Endothelial cell of umbilical vein (primary cell): ENCODE measurements around the gene DIP2C. TPM values are rescaled to one million over a fixed set of nuclear protein-coding genes. Genes with fewer than 3 reads are reported as not detected.

Experiments
- BruUV-seq: library from RNA; stranded (reverse); fragments of 400-500 nt; replicated peaks from 2 replicates; lab custom pipeline; 2021; lab: Mats Ljungman, UMichigan
- CTCF ChIA-PET: fragments of 300-600, 350-600 bp; sonication (Branson Sonifier 250); formaldehyde crosslinking; loops from one replicate; lab custom pipeline; 2021; ENCODE audit warnings: antibody characterized with exemption, inconsistent platforms; lab: Charles Lee
- POLR2A ChIA-PET: fragments of 300-600, 350-600 bp; sonication (Branson Sonifier 250); formaldehyde crosslinking; loops from one replicate; lab custom pipeline; 2021; ENCODE audit warnings: antibody characterized with exemption, inconsistent platforms; lab: Charles Lee
- DNase-seq: peaks from one replicate; pipeline ENCODE4 v3.0.0-alpha.2; 2011; ENCODE audit warnings: low read depth, low spot score
- FAIRE-seq: peaks from 2 replicates; lab custom pipeline; 2011; peaks lifted over from hg19 to GRCh38; lab: Jason Lieb, UNC
- H2AFZ ChIP-seq: 2 replicates; pipeline ENCODE4 v1.6.0; 2012; ENCODE audit warnings: low read depth, low read length, control low read depth, inconsistent platforms
- H3K27ac ChIP-seq: 2 replicates; pipeline ENCODE4 v1.5.1; 2011; ENCODE audit warnings: low read depth, mild to moderate bottlenecking, control low read depth, low read length, moderate library complexity; ENCODE audit not compliant: insufficient read depth
- H3K27me3 ChIP-seq, 2 experiments: 2 replicates each; pipeline versions ENCODE4 v1.6.0 to v1.6.1; 2011; ENCODE audit warnings: low read length in 2 of 2, mixed read lengths in 1 of 2; ENCODE audit not compliant: control insufficient read depth in 2 of 2, insufficient read depth in 2 of 2
- H3K36me3 ChIP-seq, 2 experiments: 2 replicates in 1 of 2; 3 replicates in 1 of 2; pipeline ENCODE4 v1.5.1; 2011; ENCODE audit warnings: low read length in 2 of 2, mild to moderate bottlenecking in 1 of 2, moderate library complexity in 1 of 2; ENCODE audit not compliant: control insufficient read depth in 2 of 2, insufficient read depth in 2 of 2; ENCODE audit errors: extremely low read depth in 1 of 2
- H3K4me1 ChIP-seq: 3 replicates; pipeline ENCODE4 v1.5.1; 2011; ENCODE audit warnings: mild to moderate bottlenecking, low read length; ENCODE audit not compliant: control insufficient read depth, insufficient read depth; ENCODE audit errors: extremely low read depth
- H3K4me2 ChIP-seq: 2 replicates; pipeline ENCODE4 v1.6.1; 2011; ENCODE audit warnings: low read length, control low read depth, mixed read lengths; ENCODE audit not compliant: insufficient read depth
- H3K4me3 ChIP-seq, 3 experiments: fragments of 200-600 bp in 1 of 3; sonication (generic), shearing (Covaris generic) in 1 of 3; replicated peaks in 1 of 3; 2 replicates each; pipeline ENCODE4 v1.5.1; 2011 to 2016; ENCODE audit warnings: control low read depth in 3 of 3, low read length in 3 of 3, mild to moderate bottlenecking in 2 of 3, inconsistent platforms in 1 of 3, low read depth in 1 of 3, moderate library complexity in 1 of 3; ENCODE audit not compliant: insufficient read depth in 1 of 3
- H3K79me2 ChIP-seq: 2 replicates; pipeline ENCODE4 v1.6.0; 2012; ENCODE audit warnings: low read length, inconsistent platforms; ENCODE audit not compliant: control insufficient read depth, insufficient read depth
- H3K9ac ChIP-seq: replicated peaks from 2 replicates; pipeline ENCODE3; 2011; ENCODE audit warnings: low read length, control low read depth; ENCODE audit not compliant: insufficient read depth; ENCODE audit errors: extremely low read depth
- H3K9me1 ChIP-seq: replicated peaks from 3 replicates; pipeline ENCODE4 v1.6.0; 2011; ENCODE audit warnings: mild to moderate bottlenecking, low read length; ENCODE audit not compliant: control insufficient read depth, insufficient read depth; ENCODE audit errors: extremely low read depth
- H3K9me3 ChIP-seq: replicated peaks from 2 replicates; pipeline ENCODE4 v1.5.1; 2012; ENCODE audit warnings: low read length, inconsistent platforms; ENCODE audit not compliant: control insufficient read depth, insufficient read depth
- H4K20me1 ChIP-seq: replicated peaks from 2 replicates; pipeline ENCODE3; 2011; ENCODE audit warnings: mild to moderate bottlenecking, low read length; ENCODE audit not compliant: control insufficient read depth, insufficient read depth; ENCODE audit errors: extremely low read depth
- EZH2 ChIP-seq: IDR thresholded peaks from 2 replicates; pipeline ENCODE4 v1.6.1; 2012; ENCODE audit warnings: borderline replicate concordance, low read depth, mild to moderate bottlenecking, moderate library complexity, low read length, inconsistent platforms; ENCODE audit not compliant: severe bottlenecking
- FOS ChIP-seq: IDR thresholded peaks from 2 replicates; pipeline ENCODE4 v1.6.1; 2011; ENCODE audit warnings: mild to moderate bottlenecking, low read length, moderate library complexity, borderline replicate concordance; ENCODE audit not compliant: insufficient read depth
- GATA2 ChIP-seq: IDR thresholded peaks from 2 replicates; pipeline ENCODE4 v1.7.0; 2011; ENCODE audit warnings: low read depth, mild to moderate bottlenecking, moderate library complexity, mixed read lengths, low read length; ENCODE audit not compliant: insufficient read length, insufficient read depth
- JUN ChIP-seq: IDR thresholded peaks from 2 replicates; pipeline ENCODE4 v1.6.1; 2011; ENCODE audit warnings: borderline replicate concordance, low read depth; ENCODE audit not compliant: insufficient read length, insufficient read depth
- MAX ChIP-seq: IDR thresholded peaks from 2 replicates; pipeline ENCODE4 v1.6.1; 2011; ENCODE audit not compliant: insufficient read depth, insufficient read length
- MYC ChIP-seq: IDR thresholded peaks from one replicate; pipeline ENCODE4 v1.6.1; 2011; ENCODE audit warnings: mild to moderate bottlenecking, low read depth, low read length
- POLR2A ChIP-seq: IDR thresholded peaks from 2 replicates; pipeline ENCODE4 v1.6.1; 2012; ENCODE audit warnings: low read depth, mild to moderate bottlenecking, control low read depth, low read length
- POLR2AphosphoS5 ChIP-seq: IDR thresholded peaks from 2 replicates; pipeline ENCODE4 v1.6.1; 2012; ENCODE audit warnings: low read depth, mild to moderate bottlenecking, control low read depth, low read length, moderate library complexity; ENCODE audit not compliant: insufficient read depth
- dilution Hi-C: fragments of 300-500 bp; cut with MboI; formaldehyde crosslinking; loops from one replicate; pipeline ENCODE4 v1.15.0; 2019; ENCODE audit warnings: low sequenced_read_pairs; ENCODE audit not compliant: extremely low pct_ligation_motif_present
- intact Hi-C: fragments of 100-400 bp; cut with micrococcal nuclease; formaldehyde crosslinking; loops from one replicate; pipeline ENCODE4 v1.10.0; 2022
- polyA plus RNA-seq, 4 experiments: library from polyadenylated mRNA; depleted of rRNA in 3 of 4; stranded (reverse) in 3 of 4; unstranded in 1 of 4; fragments of >200 nt; gene quantifications; 2 replicates each; pipeline versions ENCODE4 v1.2.1 to v1.2.3, GENCODE V29; 2011 to 2012; ENCODE audit warnings: missing spikeins in 1 of 4
- total RNA-seq: library from RNA; stranded (reverse); gene quantifications from 2 replicates; pipeline ENCODE4 v1.2.3, GENCODE V29; 2021
- TF ChIP-seq, protein P1 (sequence below), 2 donors: IDR thresholded peaks; 1 replicate in 1 of 2; 2 replicates in 1 of 2; pipeline ENCODE4 v1.5.1; 2011; ENCODE audit warnings: low read length in 2 of 2, mild to moderate bottlenecking in 2 of 2, moderate library complexity in 2 of 2, control low read depth in 1 of 2, inconsistent platforms in 1 of 2, low read depth in 1 of 2; ENCODE audit not compliant: insufficient read depth in 1 of 2; ENCODE audit errors: extremely low read depth in 1 of 2

DIP2C gene
- total and polyA plus RNA-seq, 2 donors (not counting 3 experiments of a cell fraction or from before 2014, with no cell fraction given) = 3.6 to 10.7 TPM

- Histone ChIP-seq H3K4me1 (no peaks in the 10 kb centered on the region), H3K36me3 (no peaks in the 10 kb centered on the region), H3K27me3 (no peaks in the 10 kb centered on the region), H3K9me1 (no peaks in the 10 kb centered on the region), H3K27ac (no peak overlapping the region), H3K4me3 (no peak overlapping the region), H3K9ac (no peak overlapping the region), H3K9me3 (no peaks in the 10 kb centered on the region), H3K4me2 (no peak overlapping the region), H3K79me2 (no peaks in the 10 kb centered on the region), H2AFZ (no peak overlapping the region), H4K20me1 (no peaks in the 10 kb centered on the region)
- dilution Hi-C loops = no loop called here
- intact Hi-C loops = no loop called here
- DNase-seq = no peak
- TF ChIP-seq EZH2 = no peak
- CTCF ChIA-PET = no interaction called here
- no TSS peak for BruUV-seq
- POLR2A ChIA-PET = no interaction called here
- FAIRE-seq = no peak
These were observed 214.5 kb downstream of the DIP2C start for GRCh38 chr10:474946-475345.

GRCh38 chr10:474406-474805 lies 215.1 kb downstream of the DIP2C start:
- DNase-seq = no peak
- Histone ChIP-seq H3K4me2 (no peak overlapping the region), H3K9ac (no peak overlapping the region), H3K79me2 (no peaks in the 10 kb centered on the region), H3K4me3 (no peak overlapping the region), H4K20me1 (no peaks in the 10 kb centered on the region), H3K9me3 (no peaks in the 10 kb centered on the region), H3K36me3 (no peaks in the 10 kb centered on the region), H2AFZ (no peak overlapping the region), H3K27me3 (no peaks in the 10 kb centered on the region), H3K27ac (no peak overlapping the region), H3K9me1 (no peaks in the 10 kb centered on the region), H3K4me1 (no peaks in the 10 kb centered on the region)
- ChIA-PET CTCF (no interaction called here), POLR2A (no interaction called here)
- intact Hi-C loops (no loop called here), dilution Hi-C loops (no loop called here)
- BruUV-seq = no TSS peak
- TF ChIP-seq POLR2A = no peak
- no peak for TF ChIP-seq POLR2AphosphoS5
- TF ChIP-seq, protein P1, sequence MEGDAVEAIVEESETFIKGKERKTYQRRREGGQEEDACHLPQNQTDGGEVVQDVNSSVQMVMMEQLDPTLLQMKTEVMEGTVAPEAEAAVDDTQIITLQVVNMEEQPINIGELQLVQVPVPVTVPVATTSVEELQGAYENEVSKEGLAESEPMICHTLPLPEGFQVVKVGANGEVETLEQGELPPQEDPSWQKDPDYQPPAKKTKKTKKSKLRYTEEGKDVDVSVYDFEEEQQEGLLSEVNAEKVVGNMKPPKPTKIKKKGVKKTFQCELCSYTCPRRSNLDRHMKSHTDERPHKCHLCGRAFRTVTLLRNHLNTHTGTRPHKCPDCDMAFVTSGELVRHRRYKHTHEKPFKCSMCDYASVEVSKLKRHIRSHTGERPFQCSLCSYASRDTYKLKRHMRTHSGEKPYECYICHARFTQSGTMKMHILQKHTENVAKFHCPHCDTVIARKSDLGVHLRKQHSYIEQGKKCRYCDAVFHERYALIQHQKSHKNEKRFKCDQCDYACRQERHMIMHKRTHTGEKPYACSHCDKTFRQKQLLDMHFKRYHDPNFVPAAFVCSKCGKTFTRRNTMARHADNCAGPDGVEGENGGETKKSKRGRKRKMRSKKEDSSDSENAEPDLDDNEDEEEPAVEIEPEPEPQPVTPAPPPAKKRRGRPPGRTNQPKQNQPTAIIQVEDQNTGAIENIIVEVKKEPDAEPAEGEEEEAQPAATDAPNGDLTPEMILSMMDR (IDR thresholded peaks at IDR 0.05; ENCODE audit: extremely low read depth in 1 of 2, insufficient read depth in 1 of 2, low read depth in 1 of 2, low read length in 2 of 2) = no peak
- TF ChIP-seq GATA2 = no peak
- no peak for TF ChIP-seq FOS
- no peak for TF ChIP-seq MYC
- TF ChIP-seq MAX = no peak
- TF ChIP-seq EZH2 = no peak
- TF ChIP-seq JUN = no peak
- no peak for FAIRE-seq
